GM19397 (cell line): ENCODE data around the gene GCDH.
"Not testable (repeated sequence)": the region's sequence is repeated elsewhere in the genome, so short reads cannot be mapped to it uniquely, and the experiment has no call there.

ENCODE experiments used
- ATAC-seq: cut with Tn5 transposase; IDR thresholded peaks from one replicate; pipeline ENCODE4 v1.9.1; 2021; ENCODE audit warnings: mild to moderate bottlenecking, moderate library complexity; ENCODE audit not compliant: unreplicated experiment

The GCDH gene

DNA sequence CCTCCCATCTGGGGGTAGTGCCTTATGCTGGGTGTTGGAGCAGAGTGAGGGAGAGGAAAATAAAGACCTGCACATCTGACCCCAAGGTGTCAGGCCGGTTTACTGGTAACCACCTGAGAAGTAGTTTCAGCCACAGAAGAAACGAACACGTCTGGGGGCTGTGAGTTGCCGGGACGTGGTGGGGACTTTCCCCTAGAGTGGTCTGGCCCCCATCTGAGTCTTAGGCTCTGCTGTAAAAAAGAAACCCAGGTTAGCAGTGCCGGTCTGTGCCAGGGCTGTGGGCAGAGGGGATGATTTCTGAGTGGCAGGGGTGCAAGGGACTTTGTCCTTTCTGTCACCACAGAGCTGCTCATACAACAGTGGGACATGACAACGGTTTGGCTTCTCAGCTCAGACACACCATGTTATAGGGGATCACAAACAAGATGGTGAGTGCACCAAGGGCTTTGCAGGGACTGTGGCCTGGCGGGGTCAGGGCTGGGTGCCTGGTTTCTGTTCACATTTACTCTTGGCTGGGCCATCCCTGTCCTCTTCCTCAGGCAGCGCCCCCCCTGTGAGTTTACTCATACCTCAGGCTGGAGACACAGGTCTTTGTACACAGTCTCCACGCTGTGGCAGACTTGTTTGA lies 9.0 kb downstream of the GCDH start:
- ATAC-seq = peak; percentile 70

DNA sequence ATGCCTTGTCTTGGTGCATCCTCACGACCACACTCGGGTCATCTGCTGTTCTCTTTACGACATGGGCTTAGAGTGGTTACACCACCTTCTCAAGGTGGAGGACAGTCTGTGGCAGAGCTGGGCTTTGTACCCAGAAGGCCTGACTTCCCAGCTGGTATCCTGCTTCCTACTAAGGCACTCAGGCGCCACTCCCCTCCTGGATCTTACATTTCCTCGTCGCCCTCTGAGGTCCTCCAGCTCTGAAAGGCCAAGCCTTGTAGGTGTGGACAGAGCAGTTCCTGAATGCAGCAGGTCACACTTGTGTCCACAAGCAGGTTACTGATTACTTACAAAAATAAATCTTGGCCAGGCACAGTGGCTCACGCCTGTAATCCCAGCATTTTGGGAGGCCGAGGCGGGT lies 16.2 kb downstream of the GCDH start:
- no peak for ATAC-seq

DNA sequence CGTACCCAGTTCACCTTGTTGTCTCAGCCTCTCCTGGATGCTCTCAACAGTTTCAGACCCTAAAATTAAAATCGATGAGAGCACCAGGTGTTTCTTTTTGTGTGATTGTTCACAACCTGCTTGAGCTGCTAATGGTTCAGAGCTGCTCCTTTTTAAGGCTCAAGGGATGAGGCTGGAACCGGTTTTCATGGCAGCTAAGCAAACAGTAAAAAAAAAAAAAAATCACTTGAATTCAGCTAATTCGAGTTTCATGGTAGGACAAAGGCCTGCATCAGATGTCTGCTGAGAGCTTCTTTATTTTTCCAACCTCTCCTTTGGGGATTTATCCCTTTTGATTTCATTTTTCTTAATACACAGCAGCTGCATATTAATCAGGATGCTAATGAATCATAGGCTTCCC lies 21.6 kb downstream of the GCDH start:
- no peak for ATAC-seq

DNA sequence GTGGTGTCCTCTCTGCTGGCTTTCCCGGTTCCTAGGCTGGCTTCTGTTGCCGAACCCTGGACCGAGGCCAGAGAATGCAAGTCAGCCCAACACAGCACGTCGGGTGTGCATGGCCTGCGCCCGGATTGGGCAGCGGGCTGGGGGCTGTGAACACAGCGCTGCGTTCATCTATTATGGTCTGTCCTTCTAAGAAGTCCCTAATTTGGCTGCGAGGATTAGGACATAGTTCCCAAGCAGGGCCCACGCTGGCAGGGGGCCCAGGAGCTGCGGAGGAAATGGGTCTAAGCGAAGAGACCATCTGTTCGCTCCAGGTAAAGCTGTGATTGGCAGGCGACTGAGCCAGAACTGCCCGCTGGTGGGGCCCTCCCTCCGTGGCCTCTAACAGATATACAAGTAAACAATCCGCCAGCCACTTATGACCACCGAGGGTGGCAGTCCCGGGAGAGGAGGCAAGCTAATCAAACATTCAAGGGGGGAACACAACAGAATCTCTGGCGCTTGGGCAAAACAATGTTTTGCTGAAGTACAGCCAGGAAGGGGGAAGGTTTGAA lies 22.1 kb downstream of the GCDH start:
- no peak for ATAC-seq

DNA sequence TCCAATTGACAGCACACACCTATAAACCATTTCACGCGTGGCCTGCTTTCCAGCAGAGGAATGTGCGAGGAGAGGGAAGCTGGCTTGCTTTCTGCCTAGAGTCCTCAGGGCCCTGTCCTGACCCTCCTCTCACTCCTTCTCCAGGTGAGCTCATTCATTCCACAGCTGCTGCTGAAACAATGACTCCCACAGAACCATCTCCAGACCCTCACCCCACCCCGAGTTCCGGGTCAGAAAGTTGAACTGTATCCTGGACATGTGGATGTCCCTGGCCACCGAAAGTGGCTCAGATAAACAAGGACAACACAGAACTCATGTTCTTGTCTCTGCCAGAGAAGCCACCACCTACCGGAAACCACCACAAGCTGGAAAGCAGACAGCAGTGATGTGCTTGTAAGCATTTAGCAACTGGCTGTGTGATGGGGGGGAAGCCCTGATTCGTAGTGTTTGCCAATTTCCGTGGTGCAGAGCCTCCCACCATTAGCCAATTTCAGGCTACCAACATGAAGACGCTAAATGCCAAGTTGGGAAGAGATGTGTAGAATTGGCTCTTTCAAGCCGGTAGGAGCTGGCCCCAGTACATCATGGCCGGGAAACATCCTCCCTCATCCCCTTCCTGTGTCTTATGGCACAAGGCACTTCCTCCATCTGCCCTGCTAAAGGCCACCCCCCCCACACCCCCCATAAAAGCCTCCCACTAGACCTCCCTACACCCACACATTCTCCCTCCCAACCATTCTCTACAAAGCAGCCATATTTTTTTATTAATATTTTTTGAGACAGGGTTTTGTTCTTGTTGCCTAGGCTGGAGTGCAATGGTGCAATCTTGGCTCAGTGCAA lies 23.1 kb downstream of the GCDH start:
- ATAC-seq = no peak

DNA sequence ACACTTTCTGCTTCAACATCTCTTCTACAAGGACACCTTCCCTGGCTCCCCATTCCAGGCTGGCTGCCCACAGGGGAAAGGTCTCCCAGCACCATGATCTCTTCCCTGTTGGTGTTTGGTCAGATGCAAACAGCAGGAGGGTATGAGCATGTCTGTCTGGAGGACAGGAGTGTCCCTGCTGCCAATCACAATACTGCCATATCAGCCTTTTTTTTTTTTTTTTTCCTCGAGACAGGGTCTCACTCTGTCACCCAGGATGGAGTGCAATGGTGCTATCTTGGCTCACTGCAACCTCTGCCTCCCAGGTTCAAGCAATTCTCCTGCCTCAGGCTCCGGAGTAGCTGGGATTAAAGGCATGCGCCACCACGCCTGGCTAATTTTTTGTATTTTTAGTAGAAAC lies 24.9 kb downstream of the GCDH start:
- ATAC-seq = not testable (repeated sequence)

DNA sequence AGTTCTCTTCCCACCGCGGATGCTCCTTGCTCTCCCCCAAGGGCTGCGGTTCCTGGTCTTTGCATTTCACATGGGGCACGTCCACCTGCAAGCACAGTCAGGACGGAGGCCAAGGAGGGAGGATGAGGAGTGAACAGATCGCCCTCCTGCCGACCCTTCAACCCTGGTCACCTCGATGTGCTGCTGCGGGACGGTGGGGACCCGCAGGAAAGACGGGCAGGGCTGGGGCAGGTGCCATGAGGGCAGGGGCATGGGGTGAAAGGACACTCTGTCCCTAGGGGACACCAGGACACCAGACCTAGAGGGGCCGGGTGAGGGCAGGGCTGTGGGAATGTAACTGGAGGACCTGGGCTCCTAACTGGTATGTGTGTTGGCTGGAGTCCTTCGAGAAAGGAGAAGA lies 27.3 kb downstream of the GCDH start:
- ATAC-seq = no peak

DNA sequence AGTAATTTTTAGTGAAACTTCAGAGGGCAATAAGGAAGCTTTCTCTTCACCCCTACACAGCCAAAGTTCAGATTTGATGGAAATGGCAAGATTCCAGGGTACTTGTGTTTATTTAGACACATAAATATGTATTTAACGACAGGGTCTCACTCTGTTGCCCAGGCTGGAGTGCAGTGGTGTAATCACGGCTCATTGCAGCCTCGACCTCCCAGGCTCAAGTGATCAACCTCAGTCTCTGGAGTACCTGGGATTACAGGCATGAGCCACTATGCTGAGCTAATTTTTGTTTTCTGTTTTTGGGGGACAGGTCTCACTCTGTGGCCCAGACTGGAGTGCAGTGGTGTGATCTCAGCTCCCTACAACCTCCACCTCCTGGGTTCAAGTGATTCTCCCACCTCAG lies 30.1 kb downstream of the GCDH start:
- no peak for ATAC-seq

DNA sequence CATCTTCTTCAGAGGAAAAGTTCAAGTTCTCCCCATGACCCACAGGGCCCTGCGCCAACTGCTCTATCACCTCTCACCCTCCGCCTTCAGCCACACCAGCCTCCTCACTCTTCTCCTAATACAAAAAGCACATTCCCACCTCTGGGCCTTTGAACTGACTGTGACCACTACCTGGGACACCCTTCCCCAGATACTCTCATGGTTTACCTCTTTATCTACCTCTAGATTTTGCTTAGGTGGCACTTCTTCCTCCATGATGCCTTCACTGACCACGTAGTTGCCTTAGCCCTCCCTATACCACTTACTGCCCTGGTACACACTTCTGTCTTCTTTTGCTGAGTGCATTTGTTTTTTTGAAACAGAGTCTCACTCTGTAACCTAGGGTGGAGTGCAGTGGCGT lies 32.0 kb downstream of the GCDH start:
- ATAC-seq = no peak

DNA sequence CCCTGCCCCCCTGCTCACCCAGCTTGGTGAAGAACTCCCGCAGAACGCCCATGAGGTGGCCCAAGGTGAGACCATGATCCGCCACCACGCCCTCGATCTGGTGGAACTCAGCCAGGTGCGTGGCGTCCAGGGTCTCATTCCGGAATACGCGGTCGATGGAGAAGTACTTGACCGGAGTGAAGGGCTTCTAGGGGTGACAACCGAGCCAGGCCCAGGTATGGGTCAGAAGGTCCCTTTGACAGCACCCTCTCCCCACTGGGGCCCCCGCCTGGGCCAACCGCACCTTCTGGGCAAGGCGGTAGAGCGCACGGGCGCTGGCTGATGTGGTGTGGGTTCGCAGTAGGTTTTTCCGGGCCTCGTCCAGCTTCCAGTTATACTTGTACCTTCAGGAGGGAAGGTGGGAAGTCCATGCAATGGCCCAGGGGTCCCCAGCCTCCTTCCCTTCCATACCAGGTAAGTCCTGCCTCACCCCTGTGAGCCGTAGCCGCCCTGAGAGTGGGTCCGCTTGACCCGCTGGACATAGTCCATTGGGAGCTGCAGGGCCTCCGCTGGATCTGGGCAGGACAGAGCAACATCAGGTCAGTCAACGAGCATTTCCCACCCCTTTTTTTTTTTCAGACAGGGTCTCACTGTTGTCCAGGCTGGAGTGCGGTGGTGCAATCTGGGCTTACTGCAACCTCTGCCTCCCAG lies 33.8 kb downstream of the GCDH start:
- ATAC-seq = no peak

DNA sequence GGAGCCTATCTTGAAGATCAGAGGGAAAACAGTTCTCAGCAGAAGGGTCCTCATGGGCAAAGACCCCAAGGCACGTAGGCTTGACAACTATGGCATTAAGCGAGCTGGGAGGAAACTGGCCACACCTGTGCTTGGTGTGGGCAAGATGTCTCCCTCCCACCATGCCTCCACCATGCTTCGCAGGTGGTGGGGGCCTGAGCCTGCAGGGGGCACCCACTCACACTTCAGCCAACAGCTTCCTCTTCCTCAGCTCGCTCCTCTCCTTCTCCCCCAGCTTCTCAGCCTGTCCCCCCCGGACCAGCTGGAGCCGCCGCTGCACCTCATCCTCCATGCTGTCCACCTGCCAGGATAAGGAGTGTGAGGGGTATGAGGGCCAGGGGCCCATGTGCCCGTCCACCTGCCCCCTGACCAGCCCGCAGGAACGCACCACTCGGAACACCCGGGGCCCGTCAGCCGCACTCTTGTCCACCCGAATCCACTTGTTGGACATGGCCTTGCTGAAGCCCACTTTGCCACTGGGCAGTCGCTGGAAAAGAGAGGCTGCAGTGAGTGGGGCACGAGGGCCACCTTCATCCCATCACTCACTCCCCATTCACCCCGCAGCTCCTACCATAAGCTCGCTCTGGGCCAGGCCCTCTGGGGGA lies 39.2 kb downstream of the GCDH start:
- no peak for ATAC-seq

DNA sequence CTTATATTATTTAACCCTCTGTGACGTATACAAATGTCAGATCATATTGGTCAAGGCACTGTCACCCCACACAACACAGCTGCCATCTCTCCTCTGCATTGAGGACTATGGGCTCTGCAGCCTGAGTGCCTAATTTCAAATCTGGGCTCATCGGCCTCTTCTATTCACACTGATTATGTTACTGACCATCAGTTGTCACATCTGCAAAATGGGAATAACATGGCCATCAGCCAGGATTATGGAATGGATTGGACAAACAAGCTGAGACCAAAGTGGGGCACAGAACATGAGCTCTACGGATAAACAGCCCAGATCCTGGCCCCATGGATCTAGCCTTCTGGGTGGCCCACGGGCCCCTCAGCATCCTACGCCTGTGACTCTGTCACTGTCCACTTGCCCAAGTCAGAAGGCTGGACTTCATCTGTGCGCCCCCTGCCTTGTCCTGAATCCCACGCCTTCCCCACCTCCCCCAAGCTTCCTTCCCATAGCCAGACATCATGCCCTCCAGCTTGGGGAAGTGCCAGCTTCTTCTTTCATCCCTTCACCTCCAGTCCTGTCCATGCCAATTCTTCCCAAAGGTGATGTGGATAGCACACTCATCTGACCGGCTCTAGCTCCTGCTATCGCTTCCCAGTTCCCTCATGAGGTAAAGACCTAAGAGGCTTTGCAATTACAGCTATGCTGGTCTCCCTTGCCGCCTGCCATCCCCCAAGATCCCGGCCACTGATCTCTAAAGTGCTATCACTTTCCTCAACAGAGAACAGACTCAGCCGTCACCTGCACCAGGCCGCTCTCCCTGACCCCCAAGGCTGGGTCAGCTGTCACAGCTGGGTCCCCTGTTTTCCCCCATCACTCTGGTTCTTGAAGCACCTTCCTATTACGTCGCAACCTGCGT lies 41.7 kb downstream of the GCDH start:
- no peak for ATAC-seq

DNA sequence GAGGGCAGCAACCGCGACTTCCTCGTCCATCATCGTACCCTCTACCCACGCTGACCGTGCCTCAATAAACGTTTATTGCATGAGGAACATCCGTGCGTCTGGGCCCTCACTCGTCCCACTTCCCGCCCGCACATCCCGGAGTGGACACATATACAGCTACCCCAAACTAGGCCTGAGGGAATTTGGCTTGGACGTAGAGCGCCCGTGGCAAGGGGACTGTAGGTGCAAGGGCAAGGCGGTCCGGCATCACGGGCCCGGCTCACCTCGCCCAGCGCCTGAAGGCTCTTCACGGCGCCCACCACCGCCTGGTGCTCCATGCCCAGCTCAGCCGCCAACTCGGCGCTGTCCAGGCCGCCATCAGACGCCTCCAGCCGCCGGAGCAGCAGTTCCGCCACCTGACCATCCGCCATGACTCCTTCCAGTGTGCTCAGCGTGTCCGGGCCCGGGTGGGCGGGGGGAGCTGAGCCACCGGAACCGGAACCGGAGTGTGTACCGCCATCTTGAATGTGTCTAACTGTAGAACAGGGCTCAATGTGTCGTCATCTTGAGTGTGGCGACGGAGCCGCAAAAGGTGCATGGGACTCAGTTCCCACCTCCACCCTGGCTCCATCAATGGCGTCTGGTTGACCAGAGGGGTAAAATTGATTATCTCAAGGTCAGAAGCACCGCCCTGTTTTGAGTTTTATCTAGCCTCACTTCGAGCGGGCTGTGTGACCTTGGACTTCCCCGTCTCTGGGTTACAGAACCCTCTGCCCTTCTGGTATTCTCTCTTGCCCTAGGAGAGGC lies 42.5 kb downstream of the GCDH start, which contains the start of gene FARSA:
Gene FARSA, minus strand, starts transcription at position 425 of the 786 bp plus-strand sequence. Its CDS starts 15 bp downstream, at position 410.
- peak; percentile 43 for ATAC-seq

DNA sequence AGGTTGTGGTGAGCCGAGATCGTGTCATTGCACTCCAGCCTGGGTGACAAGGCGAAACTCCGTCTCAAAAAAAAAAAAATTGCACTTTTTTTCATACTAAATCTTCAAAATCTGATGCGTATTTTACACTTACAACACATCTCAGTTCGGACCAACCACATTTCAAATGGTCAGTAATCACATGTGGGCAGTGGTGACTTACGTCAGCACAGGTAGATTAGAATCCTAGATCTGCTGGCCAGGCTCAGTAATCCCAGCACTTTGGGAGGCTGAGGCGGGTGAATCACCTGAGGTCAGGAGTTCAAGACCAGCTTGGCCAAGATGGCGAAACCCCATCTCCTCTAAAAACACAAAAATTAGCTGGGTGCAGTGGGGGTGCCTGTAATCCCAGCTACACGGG lies 44.1 kb downstream of the GCDH start:
- ATAC-seq = no peak

DNA sequence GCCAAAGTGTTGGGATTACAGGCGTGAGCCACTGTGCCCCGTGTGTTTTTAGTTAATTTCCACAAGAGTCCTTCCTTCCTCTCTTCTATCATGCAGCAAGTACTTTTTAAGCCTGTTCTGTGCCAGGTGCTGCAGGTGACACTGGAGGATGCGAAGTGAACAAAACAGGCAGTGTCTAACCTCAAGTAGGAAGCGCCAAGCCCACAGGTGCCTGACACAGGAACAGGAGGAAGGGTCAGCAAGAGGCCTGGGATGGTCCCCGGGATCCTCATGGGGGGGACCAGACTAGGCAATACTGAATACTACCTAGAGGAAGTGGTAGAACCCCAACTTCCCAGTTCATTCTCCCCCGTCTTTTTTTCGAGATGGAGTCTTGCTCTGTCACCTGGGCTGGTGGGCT lies 45.6 kb downstream of the GCDH start:
- no peak for ATAC-seq

DNA sequence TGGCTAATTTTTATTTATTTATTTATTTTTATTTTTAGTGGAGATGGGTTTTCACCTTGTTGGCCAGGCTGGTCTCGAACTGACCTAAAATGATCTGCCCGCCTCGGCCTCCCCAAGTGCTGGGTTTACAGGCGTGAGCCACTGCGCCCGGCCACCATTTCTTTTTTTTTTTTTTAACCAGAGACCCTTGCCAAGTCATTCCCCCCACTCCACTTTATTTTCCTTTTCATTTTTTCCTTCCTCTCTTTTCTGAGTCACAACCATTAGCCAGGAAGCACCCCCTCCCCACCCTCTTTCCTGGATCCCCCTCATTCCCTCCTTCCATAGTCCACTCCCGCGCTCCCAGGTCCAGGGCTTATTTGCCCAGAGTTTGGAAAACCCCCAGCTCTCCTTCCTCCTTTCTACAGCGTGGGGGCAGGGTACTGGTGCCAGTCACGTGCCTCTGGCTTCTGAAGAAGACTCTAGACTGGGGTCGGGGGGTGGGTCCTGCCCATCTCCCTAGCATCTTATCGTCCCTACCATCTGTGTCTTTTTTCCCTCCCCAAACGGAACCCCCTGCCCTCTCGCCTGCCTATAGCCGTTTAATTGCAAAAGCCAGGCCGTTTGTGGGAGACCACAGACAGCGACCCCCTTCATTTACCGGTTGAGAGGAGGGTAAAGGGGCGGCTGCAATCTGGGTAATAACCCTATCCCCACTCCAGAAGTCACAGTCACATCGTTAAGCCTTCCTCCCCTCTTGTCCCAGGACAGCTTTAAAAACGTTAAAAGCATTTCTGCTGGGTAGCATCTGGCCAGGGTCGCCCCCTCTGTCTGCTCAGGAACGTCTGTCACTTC lies 46.4 kb downstream of the GCDH start:
- no peak for ATAC-seq

DNA sequence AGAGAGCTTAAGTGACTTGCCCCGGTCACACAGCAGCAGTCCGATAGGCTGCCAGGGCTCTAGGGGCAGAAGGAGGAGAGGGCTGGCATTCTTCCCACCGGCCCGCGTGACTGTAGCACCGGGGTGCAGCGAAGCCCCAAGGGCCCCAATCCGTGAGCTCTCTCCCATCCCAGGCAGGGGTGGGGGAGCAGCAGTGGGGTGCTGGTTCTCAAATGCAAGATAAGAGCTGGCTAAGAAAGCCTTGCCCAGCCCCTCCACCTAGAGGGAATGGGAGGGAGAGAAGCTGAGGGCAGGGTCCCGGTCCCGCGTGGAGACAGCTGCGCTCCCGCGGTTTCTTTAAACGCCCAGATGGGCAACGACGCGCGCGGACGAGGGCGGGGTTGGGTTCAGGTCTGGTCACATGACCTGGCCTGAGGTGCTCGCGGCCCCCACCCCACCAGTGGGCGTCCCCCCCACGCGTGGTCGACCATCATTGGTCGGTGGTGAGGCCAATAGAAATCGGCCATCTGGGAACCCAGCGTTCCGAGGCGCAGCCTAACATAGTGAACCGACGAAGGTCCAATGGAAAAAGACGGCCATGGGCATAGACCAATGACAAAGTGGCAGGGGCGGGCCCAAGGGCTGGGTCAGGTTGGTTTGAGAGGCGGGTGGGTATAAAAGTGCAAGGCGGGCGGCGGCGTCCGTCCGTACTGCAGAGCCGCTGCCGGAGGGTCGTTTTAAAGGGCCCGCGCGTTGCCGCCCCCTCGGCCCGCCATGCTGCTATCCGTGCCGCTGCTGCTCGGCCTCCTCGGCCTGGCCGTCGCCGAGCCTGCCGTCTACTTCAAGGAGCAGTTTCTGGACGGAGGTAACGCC lies 47.2 kb downstream of the GCDH start, which contains the start of gene CALR:
Gene CALR, plus strand, starts transcription at position 683 of the 852 bp plus-strand sequence. Its CDS starts 71 bp downstream, at position 754.
- peak; percentile 83 for ATAC-seq
